ENCODE measurements around the gene SHISA4. TPM values are rescaled to one million over a fixed set of nuclear protein-coding genes. Genes with fewer than 3 reads are reported as not detected.

SHISA4 gene
- total and polyA plus RNA-seq, 7 donors: 3.5 to 23.7 (median 12.7) TPM

DNA sequence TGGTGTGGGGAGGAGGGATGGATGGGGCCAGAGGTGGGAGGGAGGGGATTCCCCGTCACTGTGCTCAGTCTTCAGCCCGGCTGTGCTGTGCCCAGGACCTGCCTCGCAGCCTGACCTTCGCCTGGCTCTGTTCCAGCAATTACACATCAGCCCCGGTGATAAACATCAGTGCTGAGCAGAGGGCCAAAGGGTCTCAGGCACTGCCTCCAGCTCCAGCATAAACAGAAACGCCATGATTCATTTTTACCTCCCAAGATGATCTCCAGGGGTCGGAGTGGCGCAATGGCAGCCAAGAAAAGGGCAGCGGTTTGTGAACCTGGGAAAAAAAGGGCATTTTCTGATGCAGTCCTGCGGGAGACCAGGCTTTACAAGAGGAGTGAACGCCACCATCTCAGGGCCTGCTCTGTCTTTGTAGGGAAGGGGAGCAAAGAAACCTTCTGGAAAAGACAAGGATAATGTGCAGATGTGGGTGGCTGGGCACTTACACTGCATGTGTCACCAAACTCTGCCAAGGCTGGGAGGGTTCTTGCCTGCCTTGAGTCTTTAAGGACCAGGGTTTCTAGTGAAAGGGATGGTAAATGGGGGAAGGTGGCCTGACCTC lies 28.1 kb downstream of the SHISA4 start:
- intact Hi-C loops (cut with DNase I): loop anchor here (2.0 kb wide), 1 partner anchor 30 kb away; the partner anchor contains the start of gene LMOD1
- H3K4me3 ChIP-seq: peak overlapping the region in 3 of 4 donors; percentile 11 to 24 (median 23)

GRCh38 chr1:201917362-201918033 lies 28.8 kb downstream of the SHISA4 start:
- no peaks in the 10 kb centered on the region for H3K9me3 ChIP-seq
- peak; percentile 47 to 81 (median 74) for TF ChIP-seq POLR2AphosphoS5 (IDR thresholded peaks at IDR 0.05)
- no peak for TF ChIP-seq POLR2A (IDR thresholded peaks at IDR 0.05)
- TF ChIP-seq EP300 (IDR thresholded peaks at IDR 0.05): peak; percentile 22 to 91 (median 78)
- TF ChIP-seq, protein P1, sequence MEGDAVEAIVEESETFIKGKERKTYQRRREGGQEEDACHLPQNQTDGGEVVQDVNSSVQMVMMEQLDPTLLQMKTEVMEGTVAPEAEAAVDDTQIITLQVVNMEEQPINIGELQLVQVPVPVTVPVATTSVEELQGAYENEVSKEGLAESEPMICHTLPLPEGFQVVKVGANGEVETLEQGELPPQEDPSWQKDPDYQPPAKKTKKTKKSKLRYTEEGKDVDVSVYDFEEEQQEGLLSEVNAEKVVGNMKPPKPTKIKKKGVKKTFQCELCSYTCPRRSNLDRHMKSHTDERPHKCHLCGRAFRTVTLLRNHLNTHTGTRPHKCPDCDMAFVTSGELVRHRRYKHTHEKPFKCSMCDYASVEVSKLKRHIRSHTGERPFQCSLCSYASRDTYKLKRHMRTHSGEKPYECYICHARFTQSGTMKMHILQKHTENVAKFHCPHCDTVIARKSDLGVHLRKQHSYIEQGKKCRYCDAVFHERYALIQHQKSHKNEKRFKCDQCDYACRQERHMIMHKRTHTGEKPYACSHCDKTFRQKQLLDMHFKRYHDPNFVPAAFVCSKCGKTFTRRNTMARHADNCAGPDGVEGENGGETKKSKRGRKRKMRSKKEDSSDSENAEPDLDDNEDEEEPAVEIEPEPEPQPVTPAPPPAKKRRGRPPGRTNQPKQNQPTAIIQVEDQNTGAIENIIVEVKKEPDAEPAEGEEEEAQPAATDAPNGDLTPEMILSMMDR (IDR thresholded peaks at IDR 0.05): no peak
- peaks cover 0 to 42% (median 7%) of the 10 kb centered on the region in 4 donors for H3K36me3 ChIP-seq
- H3K4me3 ChIP-seq: peak overlapping the region in 3 of 4 donors; percentile 2 to 25 (median 23)
- DNase-seq: peak; percentile 86
- H3K4me1 ChIP-seq: peaks cover 0 to 100% (median 98%) of the 10 kb centered on the region in 4 donors
- WGBS, 2 donors: 75 to 81% methylated on average over 7 of the region's 7 CpGs
- no peaks in the 10 kb centered on the region for H3K27me3 ChIP-seq
- peak overlapping the region; percentile 85 to 97 (median 90) for H3K27ac ChIP-seq
- intact Hi-C loops (cut with DNase I): loop anchor here (2.0 kb wide), 1 partner anchor 29 kb away; the partner anchor contains the start of gene LMOD1

More for the DNA sequence above, 28.1 kb downstream of the SHISA4 start:
- peaks cover 0 to 42% (median 4%) of the 10 kb centered on the region in 4 donors for H3K36me3 ChIP-seq
- peak; percentile 95 for DNase-seq
- WGBS, 2 donors: 34 to 35% methylated on average over 11 of the region's 11 CpGs
- H3K9me3 ChIP-seq: no peaks in the 10 kb centered on the region
- H3K4me1 ChIP-seq: peaks cover 0 to 100% (median 99%) of the 10 kb centered on the region in 4 donors
- H3K27me3 ChIP-seq: no peaks in the 10 kb centered on the region
- TF ChIP-seq POLR2AphosphoS5 (IDR thresholded peaks at IDR 0.05) (peak; percentile 54 to 76 (median 71)), POLR2A (IDR thresholded peaks at IDR 0.05) (no peak), EP300 (IDR thresholded peaks at IDR 0.05) (peak in 2 of 4 donors; percentile 40 to 57)
- TF ChIP-seq, protein P1 (IDR thresholded peaks at IDR 0.05): no peak
- peak overlapping the region; percentile 85 to 97 (median 90) for H3K27ac ChIP-seq

- H3K4me3 ChIP-seq: peak overlapping the region in 2 of 4 donors; percentile 23 to 25
- H3K4me1 ChIP-seq: peaks cover 0 to 100% (median 94%) of the 10 kb centered on the region in 4 donors
- peak overlapping the region; percentile 85 to 97 (median 90) for H3K27ac ChIP-seq
- 77 to 78% methylated on average over 5 of the region's 5 CpGs for WGBS, 2 donors
- H3K9me3 ChIP-seq: no peaks in the 10 kb centered on the region
- no peaks in the 10 kb centered on the region for H3K27me3 ChIP-seq
- TF ChIP-seq, protein P1 (IDR thresholded peaks at IDR 0.05): no peak
- peak in 1 of 4 donors; percentile 9 for TF ChIP-seq POLR2AphosphoS5 (IDR thresholded peaks at IDR 0.05)
- TF ChIP-seq EP300 (IDR thresholded peaks at IDR 0.05): no peak
- TF ChIP-seq POLR2A (IDR thresholded peaks at IDR 0.05): no peak
- DNase-seq: no peak
- H3K36me3 ChIP-seq: peaks cover 0 to 48% (median 10%) of the 10 kb centered on the region in 4 donors
- intact Hi-C loops (cut with DNase I): no loop called here
Measured at GRCh38 chr1:201918343-201918742, 29.6 kb downstream of the SHISA4 start.

DNA sequence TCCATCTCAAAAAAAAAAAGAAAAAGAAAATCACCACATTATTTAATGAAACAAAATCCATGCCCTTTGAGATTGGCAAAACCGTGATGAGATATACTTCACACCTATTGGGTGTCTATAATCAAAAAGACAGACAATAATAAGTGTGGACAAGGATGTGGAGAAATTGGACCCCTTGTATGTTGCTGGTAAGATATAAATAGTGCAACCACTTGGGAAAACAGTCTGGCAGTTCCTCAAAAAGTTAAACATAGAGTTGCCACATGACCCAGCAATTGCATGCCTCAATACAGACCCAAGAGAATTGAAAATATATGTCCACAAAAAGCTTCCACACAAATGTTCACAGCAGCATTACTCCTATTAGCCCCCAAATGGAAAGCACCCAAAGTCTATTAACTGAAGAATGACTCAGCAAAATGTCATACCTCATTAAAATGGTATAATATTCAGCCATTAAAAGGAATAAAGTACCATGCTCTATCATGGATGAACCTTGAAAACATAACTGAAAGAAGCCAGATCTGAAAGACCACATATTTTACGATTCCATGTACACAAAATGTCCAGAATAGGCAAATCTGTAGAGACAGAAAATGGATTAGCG lies 33.4 kb downstream of the SHISA4 start:
- DNase-seq: no peak
- peaks cover 0 to 91% (median 81%) of the 10 kb centered on the region in 4 donors for H3K4me1 ChIP-seq
- H3K27ac ChIP-seq: peak overlapping the region; percentile 85 to 97 (median 90)
- H3K27me3 ChIP-seq: no peaks in the 10 kb centered on the region
- H3K4me3 ChIP-seq: no peak overlapping the region
- intact Hi-C loops (cut with DNase I): no loop called here
- 89 to 90% methylated on average over 3 of the region's 3 CpGs for WGBS, 2 donors
- H3K36me3 ChIP-seq: peaks cover 0 to 52% (median 12%) of the 10 kb centered on the region in 4 donors
- H3K9me3 ChIP-seq: no peaks in the 10 kb centered on the region
- TF ChIP-seq POLR2A (IDR thresholded peaks at IDR 0.05) (no peak), POLR2AphosphoS5 (IDR thresholded peaks at IDR 0.05) (no peak)

DNA sequence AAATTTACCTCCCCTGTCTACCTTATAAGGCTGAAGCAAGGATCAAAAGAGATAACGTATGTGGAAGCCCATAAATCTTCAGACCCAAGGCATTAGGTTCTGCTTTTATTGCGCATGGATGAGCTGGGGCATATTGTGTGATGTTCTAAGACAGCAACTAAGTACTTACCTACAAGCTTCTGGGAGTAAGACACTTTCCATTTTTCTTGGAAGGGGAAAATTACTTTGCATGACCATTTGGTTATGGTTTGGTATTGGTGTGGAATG lies 36.5 kb downstream of the SHISA4 start:
- no peak for DNase-seq
- H3K4me3 ChIP-seq: no peak overlapping the region
- WGBS, 2 donors: 71 to 73% methylated on average over 2 of the region's 2 CpGs
- peaks cover 0 to 69% (median 22%) of the 10 kb centered on the region in 4 donors for H3K36me3 ChIP-seq
- peak overlapping the region; percentile 85 to 97 (median 90) for H3K27ac ChIP-seq
- TF ChIP-seq POLR2AphosphoS5 (IDR thresholded peaks at IDR 0.05) (peak in 2 of 4 donors; percentile 18 to 57), EP300 (IDR thresholded peaks at IDR 0.05) (no peak)
- no peaks in the 10 kb centered on the region for H3K9me3 ChIP-seq
- no peaks in the 10 kb centered on the region for H3K27me3 ChIP-seq
- intact Hi-C loops (cut with DNase I): no loop called here
- peaks cover 0 to 91% (median 74%) of the 10 kb centered on the region in 4 donors for H3K4me1 ChIP-seq
